ENCODE data around the gene MMP21.

GRCh38 chr10:125795637-125796190 lies 20.1 kb upstream of the MMP21 start:
- TF ChIP-seq CTCF (IDR thresholded peaks at IDR 0.05) (no peak), POLR2A (IDR thresholded peaks at IDR 0.05) (no peak)
